OCI-LY1 (cell line): ENCODE measurements around the gene RPS6KL1.

Source experiments
- H2AFZ ChIP-seq: fragments of 200-600 bp; sonication (generic), shearing (Covaris generic); 2 replicates; pipeline ENCODE4 v1.6.0; 2014; ENCODE audit warnings: antibody characterized with exemption, mild to moderate bottlenecking, low read length
- H3F3A ChIP-seq: fragments of 200-600 bp; sonication (generic), shearing (Covaris generic); 2 replicates; pipeline ENCODE4 v1.6.0; 2014; ENCODE audit warnings: mild to moderate bottlenecking, antibody characterized with exemption, low read length, moderate library complexity; ENCODE audit not compliant: insufficient read depth
- H3K27ac ChIP-seq: fragments of 200-600 bp; sonication (generic); 2 replicates; pipeline ENCODE4 v1.5.1; 2014; ENCODE audit warnings: low read length, mixed run types, mild to moderate bottlenecking, low read depth; ENCODE audit not compliant: poor library complexity, severe bottlenecking
- H3K27me3 ChIP-seq: fragments of 200-600 bp; sonication (generic); 2 replicates; pipeline ENCODE4 v1.6.0; 2014; ENCODE audit warnings: antibody characterized with exemption, mild to moderate bottlenecking, low read length, moderate library complexity; ENCODE audit not compliant: insufficient read depth
- H3K36me3 ChIP-seq: fragments of 200-600 bp; sonication (generic); 2 replicates; pipeline ENCODE4 v1.6.1; 2014; ENCODE audit warnings: mild to moderate bottlenecking, antibody characterized with exemption, low read length, moderate library complexity, mixed read lengths; ENCODE audit not compliant: insufficient read depth
- H3K4me1 ChIP-seq: fragments of 200-600 bp; sonication (generic); 2 replicates; pipeline ENCODE4 v1.5.1; 2014; ENCODE audit warnings: mild to moderate bottlenecking, low read length, moderate library complexity; ENCODE audit not compliant: insufficient read depth, severe bottlenecking
- H3K4me2 ChIP-seq: fragments of 200-600 bp; sonication (generic), shearing (Covaris generic); 2 replicates; pipeline ENCODE4 v1.6.1; 2014; ENCODE audit warnings: low read length
- H3K4me3 ChIP-seq: fragments of 200-600 bp; sonication (generic); 2 replicates; pipeline ENCODE4 v1.5.1; 2014; ENCODE audit warnings: low read length, low read depth, mild to moderate bottlenecking, mixed read lengths; ENCODE audit not compliant: poor library complexity, severe bottlenecking
- H3K79me2 ChIP-seq: fragments of 200-600 bp; shearing (Covaris generic); 2 replicates; pipeline ENCODE4 v1.6.1; 2016; ENCODE audit warnings: mixed run types, low read length, mixed read lengths; ENCODE audit not compliant: insufficient read depth
- H3K9ac ChIP-seq: fragments of 200-600 bp; sonication (generic), shearing (Covaris generic); 2 replicates; pipeline ENCODE4 v1.6.1; 2014; ENCODE audit warnings: mild to moderate bottlenecking, low read length, mixed read lengths
- H3K9me2 ChIP-seq: fragments of 200-600 bp; sonication (generic), shearing (Covaris generic); 2 replicates; pipeline ENCODE4 v1.6.1; 2014; ENCODE audit warnings: low read depth, mild to moderate bottlenecking, low read length, mixed read lengths
- H3K9me3 ChIP-seq: fragments of 200-600 bp; shearing (Covaris generic); 2 replicates; pipeline ENCODE4 v1.6.1; 2014; ENCODE audit warnings: low read length, mixed read lengths
- H4K20me1 ChIP-seq: fragments of 200-600 bp; sonication (generic), shearing (Covaris generic); 2 replicates; pipeline ENCODE4 v1.6.0; 2016; ENCODE audit warnings: mild to moderate bottlenecking, low read length; ENCODE audit not compliant: insufficient read depth
- EZH2 ChIP-seq: fragments of 200-600 bp; sonication (generic), shearing (Covaris generic); IDR thresholded peaks from 2 replicates; pipeline ENCODE4 v1.8.0; 2017; ENCODE audit warnings: borderline replicate concordance, mixed run types, mild to moderate bottlenecking, antibody characterized with exemption, low read length, moderate library complexity, mixed read lengths
- TF ChIP-seq, protein P1 (sequence below): fragments of 200-600 bp; sonication (generic), shearing (Covaris generic); IDR thresholded peaks from 2 replicates; pipeline ENCODE4 v1.5.1; 2017; ENCODE audit warnings: mild to moderate bottlenecking, antibody characterized with exemption, low read length, moderate library complexity, mixed read lengths

RPS6KL1 gene

DNA sequence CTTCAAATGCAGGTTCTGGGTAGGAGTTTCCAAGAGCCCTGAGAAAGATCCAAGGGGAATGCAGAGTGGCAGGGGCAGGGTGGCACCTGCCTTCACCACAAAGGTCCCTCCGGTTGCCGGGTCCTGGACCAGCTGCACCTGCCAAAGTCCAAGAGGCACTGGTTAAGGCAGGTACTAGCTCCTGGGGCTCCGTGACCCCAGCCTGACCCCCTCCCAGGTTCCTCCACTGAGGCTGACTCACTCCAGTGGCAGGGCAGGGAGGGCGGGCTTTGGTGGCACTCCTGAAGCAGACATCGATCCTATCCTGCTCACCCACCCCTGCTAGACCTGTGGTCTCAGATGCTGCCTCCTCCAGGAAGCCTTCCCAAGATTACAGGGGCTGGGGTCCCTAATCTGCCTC lies 11.4 kb downstream of the RPS6KL1 start:
- Histone ChIP-seq H3K27me3 (no peaks in the 10 kb centered on the region; the same call in 1 of the 2 replicates), H3K9ac (no peak overlapping the region), H4K20me1 (no peaks in the 10 kb centered on the region), H3K36me3 (no peaks in the 10 kb centered on the region), H3K79me2 (no peaks in the 10 kb centered on the region), H3K9me3 (no peaks in the 10 kb centered on the region), H3K9me2 (no peaks in the 10 kb centered on the region), H3K27ac (no peak overlapping the region), H2AFZ (no peak overlapping the region), H3K4me2 (no peak overlapping the region), H3K4me1 (no peaks in the 10 kb centered on the region), H3F3A (no peaks in the 10 kb centered on the region), H3K4me3 (no peak overlapping the region)
- TF ChIP-seq, protein P1, sequence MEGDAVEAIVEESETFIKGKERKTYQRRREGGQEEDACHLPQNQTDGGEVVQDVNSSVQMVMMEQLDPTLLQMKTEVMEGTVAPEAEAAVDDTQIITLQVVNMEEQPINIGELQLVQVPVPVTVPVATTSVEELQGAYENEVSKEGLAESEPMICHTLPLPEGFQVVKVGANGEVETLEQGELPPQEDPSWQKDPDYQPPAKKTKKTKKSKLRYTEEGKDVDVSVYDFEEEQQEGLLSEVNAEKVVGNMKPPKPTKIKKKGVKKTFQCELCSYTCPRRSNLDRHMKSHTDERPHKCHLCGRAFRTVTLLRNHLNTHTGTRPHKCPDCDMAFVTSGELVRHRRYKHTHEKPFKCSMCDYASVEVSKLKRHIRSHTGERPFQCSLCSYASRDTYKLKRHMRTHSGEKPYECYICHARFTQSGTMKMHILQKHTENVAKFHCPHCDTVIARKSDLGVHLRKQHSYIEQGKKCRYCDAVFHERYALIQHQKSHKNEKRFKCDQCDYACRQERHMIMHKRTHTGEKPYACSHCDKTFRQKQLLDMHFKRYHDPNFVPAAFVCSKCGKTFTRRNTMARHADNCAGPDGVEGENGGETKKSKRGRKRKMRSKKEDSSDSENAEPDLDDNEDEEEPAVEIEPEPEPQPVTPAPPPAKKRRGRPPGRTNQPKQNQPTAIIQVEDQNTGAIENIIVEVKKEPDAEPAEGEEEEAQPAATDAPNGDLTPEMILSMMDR: no peak
- no peak for TF ChIP-seq EZH2

DNA sequence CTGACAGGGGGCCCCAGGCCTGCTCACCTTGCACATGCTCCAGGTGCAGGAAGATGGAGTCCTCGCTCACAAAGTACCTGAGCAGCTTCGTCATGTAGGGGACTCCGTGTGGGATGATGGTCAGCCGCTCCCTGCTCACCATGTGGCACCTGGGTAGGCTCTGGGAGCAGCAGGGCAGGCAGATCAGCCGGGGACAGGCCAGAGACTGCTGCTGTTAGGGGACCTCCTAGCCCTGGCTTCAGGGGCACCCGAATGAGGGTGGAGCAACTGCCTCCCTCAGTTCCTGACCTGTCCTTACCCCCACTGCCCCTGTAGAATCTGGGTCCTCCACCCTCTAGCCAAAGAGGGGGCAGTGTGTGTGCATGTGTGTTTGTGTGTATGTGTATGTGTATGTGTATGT lies 11.8 kb downstream of the RPS6KL1 start:
- TF ChIP-seq, protein P1: no peak
- no peak for TF ChIP-seq EZH2
- H3K4me3 ChIP-seq: no peak overlapping the region

DNA sequence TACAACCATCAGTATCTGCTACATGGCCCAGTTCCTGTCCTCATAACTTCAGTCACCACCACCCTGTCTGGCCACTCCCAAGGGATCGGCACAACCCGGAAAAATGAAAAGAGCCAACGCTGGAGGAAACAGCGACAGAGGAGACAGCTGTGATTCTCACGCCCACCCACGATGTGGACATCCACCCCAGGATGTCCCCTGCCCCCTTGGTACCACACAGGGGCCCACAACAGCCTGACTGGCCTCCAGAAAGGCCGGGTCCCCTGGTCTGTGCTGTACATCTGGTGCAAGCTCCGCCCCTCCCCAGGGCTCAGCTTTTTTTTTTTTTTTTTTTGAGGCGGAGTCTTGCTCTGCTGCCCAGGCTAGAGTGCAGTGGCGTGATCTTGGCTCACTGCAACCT lies 12.5 kb downstream of the RPS6KL1 start:
- Histone ChIP-seq H3K4me1 (no peaks in the 10 kb centered on the region), H4K20me1 (no peaks in the 10 kb centered on the region), H3K79me2 (no peaks in the 10 kb centered on the region), H3K9ac (no peak overlapping the region), H3K9me2 (no peaks in the 10 kb centered on the region), H3K4me3 (no peak overlapping the region), H3K27ac (no peak overlapping the region), H3K9me3 (no peaks in the 10 kb centered on the region), H3F3A (no peaks in the 10 kb centered on the region), H3K36me3 (peaks cover 4% of the 10 kb centered on the region; the same call in 1 of the 2 replicates), H3K27me3 (no peaks in the 10 kb centered on the region; the same call in 1 of the 2 replicates), H2AFZ (no peak overlapping the region), H3K4me2 (no peak overlapping the region)
- TF ChIP-seq, protein P1: no peak
- no peak for TF ChIP-seq EZH2

More for the DNA sequence above, 11.8 kb downstream of the RPS6KL1 start:
- Histone ChIP-seq H2AFZ (no peak overlapping the region), H3K27ac (no peak overlapping the region), H3K79me2 (no peaks in the 10 kb centered on the region), H3K4me1 (no peaks in the 10 kb centered on the region), H3K9me3 (no peaks in the 10 kb centered on the region), H3K36me3 (no peaks in the 10 kb centered on the region), H3K27me3 (no peaks in the 10 kb centered on the region; the same call in 1 of the 2 replicates), H3K9me2 (no peaks in the 10 kb centered on the region), H3F3A (no peaks in the 10 kb centered on the region), H3K4me2 (no peak overlapping the region), H3K9ac (no peak overlapping the region), H4K20me1 (no peaks in the 10 kb centered on the region)
